NCI-H2081 (cell line): Measurements from ENCODE around the gene DCDC2.
"Not testable (repeated sequence)": the region's sequence is repeated elsewhere in the genome, so short reads cannot be mapped to it uniquely, and the experiment has no call there.

Experiments used
- DNase-seq, 2 experiments: peaks; one replicate each; lab custom pipeline; 2025; lab: John Stamatoyannopoulos, UW

Gene DCDC2

DNA sequence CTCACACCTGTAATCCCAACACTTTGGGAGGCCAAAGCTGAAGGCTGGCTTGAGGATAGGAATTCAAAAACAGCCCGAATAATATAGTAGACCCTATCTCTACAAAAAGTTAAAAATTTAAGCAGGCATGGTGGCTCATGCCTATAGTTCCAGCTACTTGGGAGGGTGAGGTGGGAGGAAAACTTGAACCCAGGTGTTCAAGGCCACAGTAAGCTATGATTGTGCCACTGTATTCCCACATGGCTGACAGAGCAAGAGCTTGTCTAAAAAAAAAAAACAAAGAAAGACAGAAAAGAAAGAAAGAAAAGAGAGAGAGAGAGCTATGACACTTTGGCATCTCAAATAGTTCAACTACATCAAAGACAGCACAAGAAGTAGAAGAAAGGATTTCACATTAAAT, 33.2 kb downstream of the DCDC2 start:
- no peak for DNase-seq

- no peak for DNase-seq
These were observed 34.1 kb downstream of the DCDC2 start for GRCh38 chr6:24323632-24324337.

DNA sequence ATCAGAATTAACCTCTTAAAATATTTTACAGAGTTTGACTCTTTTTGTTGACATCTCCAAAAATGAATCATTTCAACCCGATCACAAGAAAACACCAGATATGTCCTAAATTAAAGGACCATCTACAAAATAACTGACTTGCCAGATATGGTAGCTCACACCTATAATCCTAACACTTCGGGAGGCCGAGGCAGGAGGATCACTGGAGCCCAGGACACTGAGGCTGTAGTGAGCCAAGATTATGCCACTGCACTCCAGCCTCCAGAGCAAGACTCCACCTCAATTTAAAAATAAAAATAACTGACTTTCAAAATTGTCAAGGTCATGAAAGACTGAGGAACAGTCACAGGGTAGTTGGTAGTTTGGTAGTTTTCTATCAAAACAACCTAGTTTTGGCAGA, 34.9 kb downstream of the DCDC2 start:
- no peak for DNase-seq

DNA sequence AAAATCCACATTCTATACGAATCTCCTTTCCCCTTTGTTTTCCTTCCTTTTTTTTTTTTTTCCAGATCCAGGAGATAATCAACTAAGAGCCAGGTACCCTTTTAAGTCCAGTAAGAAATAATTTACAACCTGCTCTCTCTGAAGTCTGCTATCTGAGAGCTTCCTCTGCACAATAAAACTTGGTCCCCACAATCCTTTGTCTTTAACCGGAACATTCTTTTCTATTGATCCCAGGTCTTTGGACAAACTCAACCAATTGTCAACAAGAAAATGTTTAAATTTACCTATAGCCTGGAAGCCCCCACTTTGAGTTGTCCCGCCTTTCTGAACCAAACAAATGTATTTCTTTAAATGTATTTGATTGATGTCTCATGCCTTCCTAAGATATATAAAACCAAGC, 35.4 kb downstream of the DCDC2 start:
- DNase-seq, result not testable (repeated sequence)

- no peak for DNase-seq
These were observed 36.2 kb downstream of the DCDC2 start for GRCh38 chr6:24321538-24322162.

DNA sequence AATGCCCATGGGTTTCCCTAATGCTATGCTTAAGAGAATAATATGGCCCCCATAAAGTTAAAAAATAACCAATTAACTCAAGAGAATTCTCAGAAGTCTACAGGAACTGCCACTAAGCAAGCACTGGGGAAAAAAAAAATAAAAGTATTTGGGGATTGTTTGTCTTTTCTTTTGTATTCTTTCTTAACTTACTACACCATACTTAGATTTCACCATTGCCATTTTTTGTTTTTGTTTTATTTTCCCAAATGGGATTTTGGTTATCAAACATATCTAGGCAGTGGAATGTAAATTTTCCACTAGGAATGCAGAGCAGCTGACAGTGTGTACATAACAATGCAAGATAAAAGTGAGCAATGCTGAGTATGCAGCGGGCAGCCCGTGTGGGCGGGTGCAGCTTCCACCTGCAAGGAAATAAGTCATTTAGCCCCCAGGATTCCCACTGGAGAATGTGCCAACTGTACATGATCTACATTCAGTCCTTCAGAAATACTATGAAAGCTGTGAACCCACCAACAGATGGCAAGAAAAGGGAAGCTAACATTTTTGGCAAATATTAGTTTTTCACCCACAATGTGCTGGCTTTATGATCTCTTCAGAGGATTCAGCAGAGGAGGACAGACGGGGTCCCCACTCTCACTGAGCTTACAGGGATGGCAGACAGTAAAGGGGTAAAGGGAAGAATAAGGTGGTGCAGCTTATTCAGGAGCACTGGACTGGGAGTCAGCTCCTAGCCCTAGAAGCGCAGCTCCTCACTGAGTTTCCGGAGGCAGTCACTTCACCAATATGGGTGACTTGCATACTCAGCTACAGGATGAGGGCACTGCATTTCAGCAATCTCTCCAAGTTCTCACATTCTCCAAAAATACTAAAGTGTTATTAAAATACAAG, 44.4 kb downstream of the DCDC2 start:
- no peak for DNase-seq

DNA sequence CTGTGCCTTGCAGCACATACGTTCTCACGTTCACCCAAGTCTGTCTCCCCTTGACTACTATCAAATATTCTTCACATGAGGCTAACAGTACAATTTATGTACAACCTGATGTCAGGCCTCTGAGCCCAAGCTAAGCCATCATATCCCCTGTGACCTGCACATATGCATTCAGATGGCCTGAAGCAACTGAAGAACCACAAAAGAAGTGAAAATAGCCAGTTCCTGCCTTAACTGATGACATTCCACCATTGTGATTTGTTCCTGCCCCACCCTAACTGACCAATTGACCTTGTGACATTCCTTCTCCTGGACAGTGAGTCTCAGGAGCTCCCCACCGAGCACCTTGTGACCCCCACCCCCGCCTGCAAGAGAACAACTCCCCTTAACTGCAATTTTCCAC, 46.1 kb downstream of the DCDC2 start:
- DNase-seq, result not testable (repeated sequence)

GRCh38 chr6:24307881-24308280, 50.0 kb downstream of the DCDC2 start:
- no peak for DNase-seq

DNA sequence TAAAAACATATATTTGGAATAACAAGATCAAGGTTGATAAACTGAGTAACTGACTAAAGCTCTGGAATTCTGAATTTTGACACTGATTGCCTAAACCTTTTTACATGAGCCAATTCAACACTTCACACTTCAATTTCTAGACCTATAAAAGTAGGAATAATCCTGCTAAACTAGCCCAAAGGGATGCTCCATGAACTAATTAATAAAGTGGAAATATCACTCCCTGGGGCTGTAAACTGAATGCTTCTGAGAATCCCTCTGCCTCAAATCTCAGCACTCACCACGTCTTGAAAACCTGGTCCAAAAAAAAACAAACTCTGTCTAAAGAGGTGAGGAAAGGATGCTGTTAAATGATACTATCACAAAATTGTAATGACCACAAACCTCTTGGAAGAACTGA, 50.9 kb downstream of the DCDC2 start:
- no peak for DNase-seq

DNA sequence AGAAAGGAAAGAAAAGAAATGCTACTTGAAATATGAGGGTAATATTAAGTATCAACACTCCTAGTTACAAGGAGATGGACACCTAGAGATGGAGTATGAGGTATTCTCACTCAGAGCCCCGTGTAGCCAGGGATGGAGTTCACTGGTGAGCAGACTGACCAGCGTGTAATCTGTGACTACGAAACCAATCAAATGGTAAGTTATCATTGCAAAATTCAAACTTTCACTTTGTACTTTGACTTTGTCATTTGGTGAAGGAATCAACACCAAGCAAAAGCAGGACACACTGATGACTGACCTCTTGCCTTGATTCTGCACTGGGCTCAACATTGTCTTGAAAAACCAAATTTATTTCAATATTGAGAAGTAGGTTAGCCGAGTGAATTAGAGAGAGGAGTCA, 51.8 kb downstream of the DCDC2 start:
- no peak for DNase-seq

GRCh38 chr6:24296944-24297343, 60.9 kb downstream of the DCDC2 start:
- DNase-seq, result no peak

GRCh38 chr6:24293852-24294251, 64.0 kb downstream of the DCDC2 start:
- DNase-seq, result not testable (repeated sequence)

DNA sequence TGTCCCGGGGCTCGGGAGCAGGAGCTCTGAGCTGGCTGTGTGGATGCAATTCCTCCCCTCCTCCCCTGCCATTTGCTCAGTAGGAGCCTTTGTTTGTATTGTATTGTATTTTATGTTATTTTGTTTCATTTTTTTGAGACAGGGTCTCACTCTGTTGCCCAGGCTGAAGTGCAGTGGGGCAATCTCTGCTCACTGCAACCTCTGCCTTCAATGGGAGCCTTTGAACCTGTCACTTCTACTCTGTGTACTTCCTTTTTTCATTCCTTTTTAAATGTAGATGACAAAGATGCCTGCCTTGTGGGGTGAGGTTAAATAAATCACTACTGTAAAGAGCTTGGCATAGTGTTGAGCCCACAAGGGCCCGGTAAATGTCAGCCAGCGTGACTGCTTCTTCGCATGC, 70.6 kb downstream of the DCDC2 start:
- no peak for DNase-seq

- DNase-seq, result no peak
These were observed 73.9 kb downstream of the DCDC2 start for GRCh38 chr6:24284006-24284405.

DNA sequence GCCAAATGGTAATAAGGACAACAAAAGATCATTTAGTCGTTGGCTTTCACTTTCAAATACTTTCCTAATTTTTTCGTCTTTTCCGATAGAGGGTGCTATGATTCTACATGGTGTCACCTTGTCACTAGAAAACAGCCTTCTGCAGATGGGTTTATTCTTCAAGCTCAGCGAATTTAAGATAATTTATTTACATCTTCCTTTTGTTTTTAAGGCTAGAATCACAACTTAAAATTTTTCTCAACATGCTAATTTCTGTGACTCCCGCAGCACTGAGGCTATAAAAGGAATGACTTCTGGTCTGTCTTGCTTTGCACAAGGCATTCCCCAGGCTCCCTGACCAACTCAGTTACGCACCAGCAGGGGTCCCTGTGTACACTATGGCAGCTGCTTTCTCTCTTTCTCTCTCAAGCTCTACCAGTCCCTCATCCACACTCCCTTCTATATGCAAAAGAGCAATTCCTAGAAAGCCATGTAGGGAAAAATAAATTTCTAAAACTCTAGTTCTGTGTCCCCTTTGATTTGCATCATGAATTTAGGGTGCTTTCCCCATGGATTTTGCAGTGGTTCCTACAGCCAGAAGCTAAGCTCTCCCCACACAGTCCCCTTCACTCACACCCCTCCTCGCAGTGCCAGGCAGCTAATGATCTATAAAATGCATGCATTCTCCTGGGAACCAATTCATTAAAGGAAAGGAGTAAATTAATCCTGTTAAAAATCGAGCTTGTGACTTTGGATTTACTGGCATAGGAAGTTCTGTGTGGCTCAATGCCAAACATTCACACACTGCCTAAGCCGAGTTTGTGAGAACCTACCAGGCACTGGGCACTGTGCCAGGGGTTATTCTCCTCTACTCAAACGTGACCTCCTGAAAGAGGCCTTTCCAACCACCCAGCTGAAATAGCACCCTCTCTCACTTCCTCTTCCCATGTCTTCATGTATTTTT, 74.5 kb downstream of the DCDC2 start:
- peak; percentile 75 to 83 for DNase-seq

DNA sequence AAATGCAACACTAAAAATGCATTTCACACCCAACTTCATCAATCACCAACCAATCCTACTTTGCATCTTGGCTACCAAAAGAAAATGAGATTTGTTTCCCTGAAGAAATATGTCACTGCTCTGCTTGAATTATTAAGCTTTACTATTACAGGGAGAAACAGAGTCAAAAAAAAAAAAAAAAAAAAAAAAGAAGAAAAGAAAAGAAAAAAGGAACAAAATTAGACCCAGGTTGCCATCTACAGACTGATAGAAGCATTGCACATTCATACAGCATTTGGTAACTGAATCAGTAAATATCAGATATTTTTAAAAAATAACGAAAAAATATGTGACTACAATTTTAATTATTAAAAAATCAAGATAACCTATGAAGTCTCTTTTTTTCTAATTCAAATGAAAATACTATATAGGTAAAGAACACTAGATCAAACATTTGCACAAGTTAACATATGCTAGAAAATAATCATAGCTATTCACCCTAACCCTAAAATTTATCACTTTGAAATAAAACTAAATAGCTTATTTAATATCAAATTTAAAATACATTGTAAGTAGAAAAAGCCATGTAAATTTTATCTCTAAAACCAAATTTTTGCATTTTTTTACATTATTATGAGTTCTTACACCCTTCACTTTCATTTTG, 83.3 kb downstream of the DCDC2 start:
- no peak for DNase-seq

GRCh38 chr6:24273096-24273870, 84.6 kb downstream of the DCDC2 start:
- DNase-seq, result no peak

DNA sequence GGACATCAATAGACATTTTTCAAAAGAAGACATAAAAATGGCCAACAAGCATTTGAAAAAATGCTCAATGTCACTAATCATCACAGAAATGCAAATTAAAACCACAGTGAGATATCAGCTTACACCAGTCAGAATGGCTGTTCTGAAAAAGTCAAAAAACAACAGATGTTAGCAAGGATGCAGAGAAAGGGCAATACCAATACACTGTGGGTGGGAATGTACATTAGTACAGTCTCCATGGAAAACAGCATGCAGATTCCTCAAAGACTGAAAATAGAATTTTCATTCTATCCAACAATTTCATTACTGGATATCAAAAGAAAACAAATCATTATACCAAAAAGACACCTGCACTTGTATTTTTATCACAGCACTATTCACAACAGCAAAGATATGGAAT, 85.3 kb downstream of the DCDC2 start:
- DNase-seq, result no peak

- DNase-seq, result no peak
These were observed 85.7 kb downstream of the DCDC2 start for GRCh38 chr6:24272148-24272547.

- no peak for DNase-seq
These were observed 87.8 kb downstream of the DCDC2 start for GRCh38 chr6:24270011-24270410.
